GM10266 (cell line): ENCODE measurements around the gene MARCHF9.
"Not testable (repeated sequence)": the region's sequence is repeated elsewhere in the genome, so short reads cannot be mapped to it uniquely, and the experiment has no call there.

Experiments used
- DNase-seq: peaks from one replicate; pipeline ENCODE4 v3.0.0; 2012; ENCODE audit errors: extremely low spot score
- TF ChIP-seq, protein P1 (sequence below): IDR thresholded peaks from 2 replicates; pipeline ENCODE4 v1.5.1; 2012; ENCODE audit warnings: mild to moderate bottlenecking, low read depth; ENCODE audit not compliant: control insufficient read depth, insufficient read depth; ENCODE audit errors: missing control alignments

MARCHF9 gene

DNA sequence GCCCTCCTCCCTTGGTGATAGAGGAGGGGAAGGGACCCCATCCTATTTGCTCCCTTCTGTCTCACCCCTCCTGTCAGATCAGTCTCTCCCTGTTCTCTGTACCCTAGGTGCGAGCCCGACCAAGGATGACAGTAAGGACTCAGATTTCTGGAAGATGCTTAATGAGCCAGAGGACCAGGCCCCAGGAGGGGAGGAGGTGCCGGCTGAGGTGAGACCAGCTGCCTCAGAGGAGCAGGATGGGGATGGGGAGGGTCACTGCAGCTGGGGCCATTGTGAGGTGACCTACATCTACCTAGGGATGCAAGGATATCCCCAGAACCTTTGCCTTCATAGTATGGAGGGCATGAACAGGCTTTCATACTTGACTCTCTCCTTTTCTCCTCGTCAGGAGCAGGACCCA lies 38.6 kb upstream of the MARCHF9 start:
- TF ChIP-seq, protein P1, sequence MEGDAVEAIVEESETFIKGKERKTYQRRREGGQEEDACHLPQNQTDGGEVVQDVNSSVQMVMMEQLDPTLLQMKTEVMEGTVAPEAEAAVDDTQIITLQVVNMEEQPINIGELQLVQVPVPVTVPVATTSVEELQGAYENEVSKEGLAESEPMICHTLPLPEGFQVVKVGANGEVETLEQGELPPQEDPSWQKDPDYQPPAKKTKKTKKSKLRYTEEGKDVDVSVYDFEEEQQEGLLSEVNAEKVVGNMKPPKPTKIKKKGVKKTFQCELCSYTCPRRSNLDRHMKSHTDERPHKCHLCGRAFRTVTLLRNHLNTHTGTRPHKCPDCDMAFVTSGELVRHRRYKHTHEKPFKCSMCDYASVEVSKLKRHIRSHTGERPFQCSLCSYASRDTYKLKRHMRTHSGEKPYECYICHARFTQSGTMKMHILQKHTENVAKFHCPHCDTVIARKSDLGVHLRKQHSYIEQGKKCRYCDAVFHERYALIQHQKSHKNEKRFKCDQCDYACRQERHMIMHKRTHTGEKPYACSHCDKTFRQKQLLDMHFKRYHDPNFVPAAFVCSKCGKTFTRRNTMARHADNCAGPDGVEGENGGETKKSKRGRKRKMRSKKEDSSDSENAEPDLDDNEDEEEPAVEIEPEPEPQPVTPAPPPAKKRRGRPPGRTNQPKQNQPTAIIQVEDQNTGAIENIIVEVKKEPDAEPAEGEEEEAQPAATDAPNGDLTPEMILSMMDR = no peak
- DNase-seq = no peak

DNA sequence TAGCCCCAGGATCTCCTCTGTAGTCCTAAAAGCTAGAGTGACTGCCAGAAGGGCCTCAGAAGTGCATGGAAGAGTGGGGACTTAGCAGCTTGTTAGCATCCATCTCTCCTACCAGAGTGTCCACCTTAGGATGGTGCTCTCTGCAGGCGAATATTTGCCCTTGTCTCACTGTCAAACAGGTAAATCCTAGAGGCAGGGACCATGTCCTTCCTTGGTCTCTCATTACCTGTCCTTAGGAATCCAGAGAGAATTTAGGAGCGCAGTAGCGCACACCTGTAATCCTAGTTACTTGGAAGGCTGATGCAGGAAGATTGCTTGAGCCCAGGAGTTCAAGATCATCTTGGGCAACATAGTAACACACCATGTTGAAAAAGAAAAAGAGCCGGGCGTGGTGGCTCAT lies 37.8 kb upstream of the MARCHF9 start:
- TF ChIP-seq, protein P1 = no peak
- no peak for DNase-seq

DNA sequence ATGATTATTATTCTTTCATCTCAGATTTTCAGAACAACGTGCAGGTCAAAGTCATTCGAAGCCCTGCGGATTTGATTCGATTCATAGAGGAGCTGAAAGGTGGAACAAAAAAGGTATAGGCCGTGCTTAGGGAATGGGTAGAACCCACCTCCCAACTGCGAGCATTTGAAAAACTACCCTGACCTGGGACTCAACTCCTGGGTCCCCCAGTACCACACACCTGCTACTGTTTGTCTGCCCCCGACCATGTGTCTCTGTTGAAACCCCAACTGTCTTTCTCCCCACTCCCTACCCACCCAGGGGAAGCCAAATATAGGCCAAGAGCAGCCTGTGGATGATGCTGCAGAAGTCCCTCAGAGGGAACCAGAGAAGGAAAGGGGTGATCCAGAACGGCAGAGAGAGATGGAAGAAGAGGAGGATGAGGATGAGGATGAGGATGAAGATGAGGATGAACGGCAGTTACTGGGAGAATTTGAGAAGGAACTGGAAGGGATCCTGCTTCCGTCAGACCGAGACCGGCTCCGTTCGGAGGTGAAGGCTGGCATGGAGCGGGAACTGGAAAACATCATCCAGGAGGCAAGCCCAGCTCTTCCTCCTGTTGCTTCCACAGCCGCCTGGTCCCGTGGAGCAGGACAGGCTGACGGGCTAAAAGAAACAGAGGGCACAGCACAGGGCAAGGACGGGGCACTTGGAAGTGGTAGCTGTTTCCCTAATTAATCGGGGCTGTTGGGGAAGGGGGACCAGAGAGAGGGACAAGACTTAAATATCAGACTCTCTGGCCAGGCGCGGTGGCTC lies 36.9 kb upstream of the MARCHF9 start:
- no peak for DNase-seq
- TF ChIP-seq, protein P1 = no peak

DNA sequence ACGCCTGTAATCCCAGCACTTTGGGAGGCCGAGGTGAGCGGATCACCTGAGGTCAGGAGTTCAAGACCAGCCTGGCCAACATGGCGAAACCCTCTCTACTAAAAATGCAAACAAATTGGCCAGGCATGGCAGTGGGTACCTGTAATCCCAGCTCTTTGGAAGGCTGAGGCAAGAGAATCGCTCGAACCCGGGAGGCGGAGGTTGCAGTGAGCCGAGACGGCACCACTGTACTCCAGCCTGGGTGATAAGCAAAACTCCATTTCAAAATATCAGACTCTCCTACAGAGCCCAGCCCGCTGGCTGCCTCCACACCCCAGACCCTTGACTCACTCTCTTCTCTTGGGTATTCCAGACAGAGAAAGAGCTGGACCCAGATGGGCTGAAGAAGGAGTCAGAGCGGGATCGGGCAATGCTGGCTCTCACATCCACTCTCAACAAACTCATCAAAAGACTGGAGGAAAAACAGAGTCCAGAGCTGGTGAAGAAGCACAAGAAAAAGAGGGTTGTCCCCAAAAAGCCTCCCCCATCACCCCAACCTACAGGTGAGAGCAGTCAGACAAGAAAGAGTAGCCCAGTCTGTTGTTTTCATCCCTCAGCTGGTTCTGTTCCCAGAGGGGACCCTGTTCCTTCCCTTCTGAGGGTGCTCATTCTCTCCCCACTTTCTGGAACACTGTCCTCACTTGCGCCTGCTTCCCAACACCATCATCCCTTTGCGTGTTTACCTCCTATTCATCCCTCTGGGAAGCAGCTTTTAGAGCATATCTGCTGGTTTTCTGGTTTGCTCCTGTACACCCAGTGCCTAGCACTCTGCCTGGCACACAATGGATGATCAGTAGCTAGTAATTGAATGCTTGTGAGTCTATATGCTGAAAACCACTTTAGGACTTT lies 36.0 kb upstream of the MARCHF9 start:
- TF ChIP-seq, protein P1 = no peak
- no peak for DNase-seq

DNA sequence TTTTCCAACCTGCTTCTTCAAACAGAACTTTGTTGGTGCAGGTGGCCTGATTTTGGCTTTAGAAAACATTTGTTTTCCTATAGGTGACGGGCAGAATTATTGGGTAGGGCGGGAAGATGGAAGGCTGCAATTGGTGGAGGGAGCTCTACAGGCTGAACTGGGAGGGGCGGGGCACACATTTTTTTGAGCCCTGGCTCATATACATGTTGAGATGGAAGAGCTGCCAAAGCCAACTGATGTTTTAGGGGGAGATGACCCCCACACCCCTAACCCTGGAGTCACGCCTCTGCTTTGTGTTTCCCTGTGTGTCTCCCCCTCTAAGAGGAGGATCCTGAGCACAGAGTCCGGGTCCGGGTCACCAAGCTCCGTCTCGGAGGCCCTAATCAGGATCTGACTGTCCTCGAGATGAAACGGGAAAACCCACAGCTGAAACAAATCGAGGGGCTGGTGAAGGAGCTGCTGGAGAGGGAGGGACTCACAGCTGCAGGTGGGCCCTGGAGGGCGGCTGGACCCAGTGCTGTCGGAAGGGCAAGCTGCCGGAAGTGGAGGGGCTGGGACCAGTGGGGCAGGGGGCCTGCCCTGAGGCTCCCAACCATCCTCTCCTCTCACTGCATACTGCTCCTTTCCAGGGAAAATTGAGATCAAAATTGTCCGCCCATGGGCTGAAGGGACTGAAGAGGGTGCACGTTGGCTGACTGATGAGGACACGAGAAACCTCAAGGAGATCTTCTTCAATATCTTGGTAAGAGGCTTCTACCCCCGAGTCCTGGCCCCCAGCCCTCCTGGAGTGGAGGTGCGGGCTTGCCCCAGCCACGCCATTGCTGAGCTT lies 34.9 kb upstream of the MARCHF9 start:
- DNase-seq = no peak
- TF ChIP-seq, protein P1 = no peak

DNA sequence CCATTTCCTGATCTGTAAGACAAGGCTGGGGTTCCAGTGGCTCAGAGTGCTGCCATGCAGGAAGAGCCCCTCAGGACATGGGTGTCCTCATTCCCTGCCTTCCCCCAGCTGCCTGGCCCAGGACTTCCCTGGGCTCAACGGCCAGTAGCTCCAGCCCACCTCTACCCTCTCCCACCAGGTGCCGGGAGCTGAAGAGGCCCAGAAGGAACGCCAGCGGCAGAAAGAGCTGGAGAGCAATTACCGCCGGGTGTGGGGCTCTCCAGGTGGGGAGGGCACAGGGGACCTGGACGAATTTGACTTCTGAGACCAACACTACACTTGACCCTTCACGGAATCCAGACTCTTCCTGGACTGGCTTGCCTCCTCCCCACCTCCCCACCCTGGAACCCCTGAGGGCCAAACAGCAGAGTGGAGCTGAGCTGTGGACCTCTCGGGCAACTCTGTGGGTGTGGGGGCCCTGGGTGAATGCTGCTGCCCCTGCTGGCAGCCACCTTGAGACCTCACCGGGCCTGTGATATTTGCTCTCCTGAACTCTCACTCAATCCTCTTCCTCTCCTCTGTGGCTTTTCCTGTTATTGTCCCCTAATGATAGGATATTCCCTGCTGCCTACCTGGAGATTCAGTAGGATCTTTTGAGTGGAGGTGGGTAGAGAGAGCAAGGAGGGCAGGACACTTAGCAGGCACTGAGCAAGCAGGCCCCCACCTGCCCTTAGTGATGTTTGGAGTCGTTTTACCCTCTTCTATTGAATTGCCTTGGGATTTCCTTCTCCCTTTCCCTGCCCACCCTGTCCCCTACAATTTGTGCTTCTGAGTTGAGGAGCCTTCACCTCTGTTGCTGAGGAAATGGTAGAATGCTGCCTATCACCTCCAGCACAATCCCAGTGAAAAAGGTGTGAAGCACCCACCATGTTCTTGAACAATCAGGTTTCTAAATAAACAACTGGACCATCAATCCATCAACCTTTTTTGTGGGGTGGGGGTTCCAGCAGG lies 34.0 kb upstream of the MARCHF9 start:
- TF ChIP-seq, protein P1 = no peak
- no peak for DNase-seq

DNA sequence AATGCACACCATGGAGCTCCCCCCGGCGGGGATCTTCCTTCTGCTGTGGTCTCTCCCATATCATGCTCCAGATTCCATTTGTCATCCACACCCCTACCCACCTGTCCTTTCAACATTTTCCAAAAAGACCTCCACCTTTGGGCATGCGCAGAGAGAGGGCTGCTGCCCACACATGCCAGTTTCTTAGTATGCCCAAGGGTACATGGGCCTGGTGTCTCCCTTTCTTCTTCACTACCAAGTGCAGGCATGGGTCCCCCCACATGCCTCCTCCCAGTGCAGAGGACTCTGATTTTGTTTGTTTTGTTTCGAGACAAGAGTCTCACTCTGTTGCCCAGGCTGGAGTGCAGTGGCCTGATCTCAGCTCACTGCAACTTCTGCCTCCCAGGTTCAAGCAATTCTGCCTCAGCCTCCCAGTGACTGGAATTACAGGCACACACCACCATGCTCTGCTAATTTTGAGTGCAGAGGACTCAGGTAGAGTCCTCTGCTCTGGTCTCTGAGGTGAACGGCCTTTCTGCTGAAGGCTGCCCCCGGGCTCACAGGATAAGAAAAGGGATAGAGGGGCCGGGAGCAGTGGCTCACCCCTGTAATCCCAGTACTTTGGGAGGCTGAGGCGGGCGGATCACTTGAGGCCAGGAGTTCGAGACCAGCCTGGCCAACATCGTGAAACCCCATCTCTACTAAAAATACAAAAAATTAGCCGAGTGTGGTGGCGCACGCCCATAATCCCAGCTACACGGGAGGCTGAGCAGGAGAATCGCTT lies 32.9 kb upstream of the MARCHF9 start:
- DNase-seq = not testable (repeated sequence)
